ENCODE measurements around the gene CDK2AP2.

- TF ChIP-seq GABPA (IDR thresholded peaks at IDR 0.05; ENCODE audit: low read depth) (no peak), CTCF (IDR thresholded peaks at IDR 0.05) (peak; percentile 50), SIN3A (IDR thresholded peaks at IDR 0.05; ENCODE audit: borderline replicate concordance, low read depth, low read length) (peak; percentile 84), SMC3 (IDR thresholded peaks at IDR 0.05; ENCODE audit: low read depth, low read length) (peak; percentile 55; the same call in 1 of the 2 replicates)
Observed at GRCh38 chr11:67468759-67469507, 39.0 kb downstream of the CDK2AP2 start, which contains the start of gene TMEM134.
